Cortex of kidney (tissue), 1 donor: Measurements from ENCODE around the gene SMYD1.
"Not testable (repeated sequence)": the region's sequence is repeated elsewhere in the genome, so short reads cannot be mapped to it uniquely, and the experiment has no call there.

ENCODE experiments used
- DNase-seq: peaks from one replicate; lab custom pipeline; 2025; lab: John Stamatoyannopoulos, UW

The SMYD1 gene

DNA sequence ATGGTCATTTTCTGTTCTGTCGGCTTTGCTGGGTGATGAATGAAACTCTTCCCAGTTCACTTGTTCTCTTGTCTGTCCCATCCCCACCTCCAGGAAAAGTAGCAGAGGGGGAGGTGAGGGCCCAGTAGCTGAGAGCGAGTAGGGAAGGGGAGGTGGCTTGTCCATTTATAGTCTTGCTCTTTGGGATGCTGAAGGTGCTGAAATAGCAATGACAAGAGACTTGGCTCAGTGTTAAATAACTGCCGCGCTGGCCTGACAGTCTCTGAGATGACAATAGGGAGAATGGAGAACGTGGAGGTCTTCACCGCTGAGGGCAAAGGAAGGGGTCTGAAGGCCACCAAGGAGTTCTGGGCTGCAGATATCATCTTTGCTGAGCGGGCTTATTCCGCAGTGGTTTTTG, at the start of gene SMYD1:
TSS of gene SMYD1 (plus strand) at position 228 of the 400 bp plus-strand sequence. CDS start at position 268, 40 bp downstream.
- no peak for DNase-seq

DNA sequence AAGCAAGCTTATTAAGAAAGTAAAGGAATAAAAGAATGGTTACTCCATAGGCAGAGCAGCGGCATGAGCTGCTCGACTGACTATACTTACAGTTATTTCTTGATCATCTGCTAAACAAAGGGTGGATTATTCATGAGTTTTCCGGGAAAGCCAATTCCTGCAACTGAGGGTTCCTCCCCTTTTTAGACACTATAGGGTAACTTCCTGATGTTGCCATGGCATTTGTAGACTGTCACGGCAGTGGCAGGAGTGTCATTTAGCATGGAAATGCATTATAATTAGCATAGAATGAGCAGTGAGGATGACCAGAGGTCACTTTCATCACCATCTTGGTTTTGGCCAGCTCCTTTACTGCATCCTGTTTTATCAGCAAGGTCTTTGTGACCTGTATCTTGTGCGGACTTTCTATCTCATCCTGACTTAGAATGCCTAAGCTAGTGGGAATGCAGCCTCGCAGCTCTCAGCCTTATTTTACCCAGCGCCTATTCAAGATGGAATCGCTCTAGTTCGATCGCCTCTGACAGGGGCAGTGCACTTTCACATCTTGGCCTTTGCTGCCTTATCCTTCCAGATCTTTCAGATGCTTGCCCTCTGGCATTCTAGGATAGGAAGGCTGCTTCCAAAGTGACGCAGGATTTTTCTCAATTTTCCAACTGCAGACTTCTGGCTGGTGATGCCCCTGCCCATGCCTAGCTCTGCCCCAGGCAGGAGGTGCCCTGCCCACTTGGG, 49.4 kb upstream of the SMYD1 start:
- DNase-seq: not testable (repeated sequence)

DNA sequence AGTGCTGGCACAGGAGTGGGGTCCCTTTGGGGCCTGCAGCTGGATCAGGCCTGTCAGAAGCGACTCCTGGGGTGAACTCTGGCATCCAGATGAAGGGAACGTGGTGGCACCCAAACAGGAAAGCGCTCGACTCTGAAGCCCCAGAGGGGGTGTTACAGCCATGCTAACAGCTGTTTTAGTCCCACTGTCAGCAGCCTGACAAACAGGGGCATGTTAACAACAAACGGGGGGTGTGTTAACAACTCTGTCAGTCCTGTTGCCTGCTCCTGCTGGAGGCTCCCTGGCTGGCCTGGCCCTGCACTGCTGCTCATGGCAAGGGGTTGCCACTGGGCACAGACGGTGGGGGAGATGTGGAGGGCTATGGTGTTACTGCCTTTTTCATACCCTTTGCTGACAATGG, 48.7 kb upstream of the SMYD1 start:
- DNase-seq: no peak

DNA sequence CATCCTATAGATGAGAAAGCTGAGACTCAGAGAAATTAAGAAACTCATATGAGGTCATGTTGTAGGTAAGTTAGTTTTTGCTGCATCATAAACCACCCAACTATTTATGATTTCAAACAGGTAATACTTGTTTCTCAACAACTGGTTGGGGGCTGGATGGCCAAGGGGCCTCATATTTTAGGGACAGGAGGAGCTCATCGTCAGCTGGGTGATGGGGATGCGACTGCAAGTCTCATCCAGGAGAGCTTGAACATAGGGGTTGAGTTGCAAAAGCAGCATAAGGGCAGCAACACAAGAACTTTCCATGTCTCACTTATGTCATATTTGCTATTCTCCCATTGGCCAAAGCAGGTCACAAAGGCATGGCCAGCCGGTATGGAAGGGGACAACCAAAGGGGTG, 47.6 kb upstream of the SMYD1 start:
- DNase-seq: no peak

- DNase-seq: no peak
Observed at GRCh38 chr2:88022669-88022921, 45.0 kb upstream of the SMYD1 start.

DNA sequence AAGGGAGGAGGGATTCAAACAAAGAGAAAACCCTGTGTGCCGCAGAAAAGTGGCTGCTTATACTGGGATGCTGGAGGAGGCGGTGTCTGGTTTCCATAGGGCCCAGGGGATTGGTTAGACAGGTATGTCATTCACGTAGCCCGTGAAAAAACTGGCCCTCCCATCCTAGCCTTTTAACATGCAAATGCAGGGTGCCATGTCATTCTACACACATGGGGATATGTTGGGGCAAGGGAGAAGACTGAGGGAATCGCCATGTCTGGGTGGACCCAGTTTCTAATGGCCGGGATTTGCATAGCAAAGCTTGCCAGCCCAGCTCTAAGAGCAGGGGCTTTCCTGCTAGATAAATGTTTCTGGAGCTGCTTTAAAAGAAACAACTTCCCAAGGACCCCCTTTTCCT, 43.1 kb upstream of the SMYD1 start:
- DNase-seq: no peak

- no peak for DNase-seq
Observed at GRCh38 chr2:88027697-88028389, 39.8 kb upstream of the SMYD1 start.

DNA sequence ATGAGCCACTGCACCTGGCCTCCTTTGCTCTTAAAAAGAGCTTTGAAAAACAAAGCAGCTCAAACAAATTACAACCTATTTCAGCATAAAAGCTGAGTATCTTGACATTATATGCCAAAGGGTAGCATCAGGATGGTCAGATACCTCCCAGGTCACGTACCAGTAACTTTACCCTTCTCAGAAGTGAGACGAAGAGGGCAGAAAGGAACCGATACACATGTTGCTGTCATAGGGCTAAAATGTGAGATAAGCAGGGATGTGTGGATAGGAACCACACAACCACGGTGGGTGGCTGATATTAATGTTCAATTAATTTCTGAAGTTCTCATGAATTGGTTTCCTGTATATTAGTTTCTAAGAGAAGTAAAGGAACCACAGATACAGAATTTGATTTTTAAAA, 38.7 kb upstream of the SMYD1 start:
- no peak for DNase-seq

DNA sequence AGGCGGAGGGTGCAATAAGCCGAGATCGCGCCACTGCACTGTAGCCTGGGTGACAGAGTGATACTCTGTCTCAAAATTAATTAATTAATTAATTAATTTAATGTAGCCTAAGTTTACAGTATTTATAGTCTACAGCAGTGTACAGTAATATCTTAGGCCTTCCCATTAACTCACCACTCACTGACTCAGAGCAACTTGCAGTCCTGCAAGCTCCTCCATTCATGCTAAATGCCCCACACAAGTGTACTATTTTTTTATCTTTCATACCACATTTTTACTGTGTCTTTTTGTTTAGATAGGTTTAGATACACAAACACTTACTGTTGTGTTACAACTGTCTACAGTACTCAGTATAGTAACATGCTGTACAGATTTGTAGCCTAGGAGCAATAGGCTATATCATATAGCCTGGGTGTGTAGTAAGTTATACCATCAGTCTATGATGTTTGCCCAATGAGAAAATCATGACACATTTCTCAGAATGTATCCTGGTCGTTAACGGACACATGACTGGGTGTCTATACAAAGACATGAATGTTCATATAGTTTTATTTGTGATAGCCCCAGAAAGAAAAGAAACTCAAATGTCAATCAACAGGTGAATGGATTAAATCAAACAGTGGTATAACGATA, 35.4 kb upstream of the SMYD1 start:
- DNase-seq: no peak

GRCh38 chr2:88036182-88036581, 31.4 kb upstream of the SMYD1 start:
- no peak for DNase-seq

GRCh38 chr2:88036606-88037005, 31.0 kb upstream of the SMYD1 start:
- no peak for DNase-seq

DNA sequence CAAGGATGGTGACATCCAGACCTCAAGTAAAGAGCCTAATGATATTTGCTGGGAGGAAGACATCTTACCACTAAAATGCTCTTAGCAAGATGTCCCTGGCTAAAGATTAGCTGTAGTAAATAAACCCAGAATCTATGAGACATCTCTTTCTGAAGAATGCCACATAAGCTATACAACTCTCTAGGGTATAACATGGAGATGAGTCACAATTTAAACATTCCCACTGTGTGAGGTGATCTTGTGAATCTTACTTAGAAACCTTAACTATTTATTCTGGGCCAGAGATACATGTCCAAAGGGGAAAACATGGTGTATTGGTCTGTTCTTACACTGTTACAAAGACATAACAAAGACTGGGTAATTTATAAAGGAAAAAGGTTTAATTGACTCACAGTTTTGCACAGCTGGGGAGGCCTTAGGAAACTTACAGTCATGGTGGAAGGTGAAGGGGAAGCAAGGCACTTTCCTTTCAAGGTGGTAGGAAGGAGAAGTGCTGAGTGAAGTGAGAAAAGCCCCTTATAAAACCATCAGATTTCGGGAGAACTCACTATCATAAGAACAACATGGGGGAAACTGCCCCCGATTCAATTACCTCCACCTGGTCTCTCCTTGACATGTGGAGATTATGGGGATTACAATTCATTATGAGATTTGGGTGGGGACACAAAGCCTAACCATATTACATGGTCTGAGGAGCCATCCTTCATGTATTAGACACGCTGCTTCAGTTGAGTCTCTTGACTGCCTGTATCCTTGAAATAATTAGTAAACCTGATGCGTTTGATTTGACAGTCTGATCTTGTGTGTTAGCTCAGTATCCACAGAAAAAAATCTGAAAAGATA, 29.1 kb upstream of the SMYD1 start:
- DNase-seq: no peak

- no peak for DNase-seq
Observed at GRCh38 chr2:88042476-88042875, 25.1 kb upstream of the SMYD1 start.

DNA sequence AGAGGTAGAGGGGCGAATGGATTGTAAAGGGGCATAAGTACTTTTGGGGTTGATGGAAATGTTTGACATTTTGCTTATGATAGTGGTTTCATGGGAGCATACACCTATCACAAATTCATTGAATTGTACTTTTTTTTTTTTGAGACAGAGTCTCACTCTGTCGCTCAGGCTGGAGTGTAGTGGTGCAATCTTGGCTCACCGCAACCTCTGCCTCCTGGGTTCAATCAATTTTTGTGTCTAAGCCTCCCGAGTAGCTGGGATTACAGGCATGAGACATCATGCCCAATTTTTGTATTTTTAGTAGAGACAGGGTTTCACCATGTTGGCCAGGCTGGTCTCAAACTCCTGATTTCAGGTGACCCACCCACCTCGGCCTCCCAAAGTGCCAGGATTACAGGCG, 22.1 kb upstream of the SMYD1 start:
- DNase-seq: not testable (repeated sequence)

DNA sequence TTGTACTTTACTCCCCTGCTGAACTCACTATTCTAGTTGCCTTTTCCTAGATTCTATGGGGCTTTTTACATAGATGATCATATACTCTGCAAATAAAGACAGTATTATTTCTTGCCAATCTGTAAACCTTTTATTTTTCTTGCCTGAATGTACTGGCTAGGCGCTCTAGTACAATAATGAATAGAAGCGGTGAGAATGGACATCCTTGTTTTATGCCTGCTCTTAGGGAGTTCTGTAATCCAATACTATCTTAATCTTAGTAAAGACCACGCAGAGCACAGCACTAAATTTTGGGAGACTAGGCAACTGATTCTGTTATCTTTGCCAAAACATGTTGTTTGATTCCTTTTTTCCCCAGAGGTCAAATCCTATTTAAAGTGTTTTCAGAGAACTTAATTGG, 19.1 kb upstream of the SMYD1 start:
- DNase-seq: no peak

GRCh38 chr2:88049622-88050021, 18.0 kb upstream of the SMYD1 start:
- DNase-seq: no peak

DNA sequence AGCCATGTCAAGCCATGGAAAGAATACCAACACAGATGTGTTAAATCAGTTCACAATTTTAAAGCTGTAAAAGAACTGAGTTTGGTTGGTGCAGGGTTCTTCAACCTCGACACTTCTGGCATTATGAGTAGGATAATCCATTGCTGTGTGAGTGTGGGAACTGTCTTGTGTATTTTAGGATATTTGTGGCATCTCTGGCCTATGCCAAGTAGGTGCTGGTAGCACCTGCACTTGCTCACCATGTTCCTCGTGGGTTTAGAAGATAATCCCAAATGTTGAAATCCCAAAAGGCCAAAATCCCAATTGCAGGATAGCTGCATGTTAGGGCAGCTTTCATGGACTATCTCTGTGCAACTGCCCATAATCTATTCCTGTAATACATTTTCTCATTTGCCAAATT, 15.8 kb upstream of the SMYD1 start:
- no peak for DNase-seq

DNA sequence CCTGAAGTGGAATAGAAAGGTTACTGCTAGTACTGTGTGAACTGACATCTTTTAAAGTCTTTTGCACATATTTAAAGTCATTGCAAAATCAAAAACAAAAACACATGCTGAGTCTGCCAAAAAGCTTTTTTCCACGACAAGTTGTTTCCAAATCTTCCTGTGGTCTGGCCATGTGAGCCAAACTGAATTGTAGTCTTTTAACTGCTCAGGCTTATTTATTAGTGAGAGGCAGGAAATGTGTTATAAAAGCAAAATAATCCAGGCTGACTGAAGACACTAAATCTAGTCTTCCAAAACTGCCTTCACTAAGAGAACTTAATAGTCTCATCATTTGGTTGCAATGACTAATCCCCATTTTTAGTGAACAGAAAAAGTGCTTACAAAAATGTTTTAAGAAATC, 14.3 kb upstream of the SMYD1 start:
- no peak for DNase-seq

DNA sequence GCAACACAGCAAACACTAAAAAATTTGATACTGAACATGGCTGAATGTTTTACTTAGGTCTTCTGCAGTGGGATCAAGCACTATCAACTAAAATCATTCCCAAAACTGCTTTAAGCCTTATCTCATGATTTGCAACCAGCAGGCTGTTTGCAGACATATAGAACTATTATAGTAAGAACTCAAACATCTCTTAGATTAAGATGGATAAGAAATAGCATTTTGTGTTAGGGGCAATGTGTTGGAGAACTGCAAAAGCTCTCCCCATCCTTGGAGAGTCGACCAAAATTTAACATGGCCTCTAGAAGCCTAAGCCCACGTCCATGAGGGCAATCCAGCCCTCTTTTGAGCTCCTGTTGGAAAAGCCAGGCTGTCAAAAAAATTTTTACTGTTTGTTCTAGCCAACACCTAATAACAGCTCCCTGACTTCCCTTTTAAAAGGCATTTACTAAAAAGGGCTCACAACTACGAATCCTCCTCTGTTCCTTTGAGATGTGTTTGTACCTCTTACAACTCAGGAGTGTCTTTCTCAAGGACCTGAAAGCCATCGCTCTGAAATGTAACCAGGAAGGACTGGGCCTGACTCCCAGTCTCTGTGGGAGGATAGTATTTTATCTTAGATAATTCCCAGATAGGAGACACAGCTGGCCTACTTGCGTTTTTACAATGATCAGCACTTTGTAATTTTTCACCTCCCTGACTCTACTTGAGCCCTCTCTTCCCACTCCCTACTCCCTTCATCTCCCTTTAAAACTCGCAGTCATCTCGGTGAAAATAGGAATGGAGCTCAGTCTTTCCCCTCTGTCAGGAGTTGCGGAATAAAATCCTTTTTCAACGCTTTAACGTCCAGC, 13.5 kb upstream of the SMYD1 start:
- no peak for DNase-seq

- no peak for DNase-seq
Observed at GRCh38 chr2:88054782-88055370, 12.7 kb upstream of the SMYD1 start.
